BE2C (cell line): ENCODE data around the gene TMUB2.
A peak's percentile ranks its signal among the peaks of the same experiment; 100 is the strongest.

Source experiments
- DNase-seq: peaks from one replicate; pipeline ENCODE4 v3.0.0-alpha.2; 2020
- H3K27me3 ChIP-seq: fragments of 250-450 bp; sonication (Bioruptor Pico); 2 replicates; pipeline ENCODE4 v1.5.1; 2020; ENCODE audit warnings: mild to moderate bottlenecking
- H3K36me3 ChIP-seq: fragments of 250-450 bp; sonication (Bioruptor Pico); 2 replicates; pipeline ENCODE4 v1.5.1; 2020; ENCODE audit warnings: mild to moderate bottlenecking
- H3K4me1 ChIP-seq: fragments of 250-450 bp; sonication (Bioruptor Pico); 2 replicates; pipeline ENCODE4 v1.5.1; 2020
- H3K4me3 ChIP-seq: 2 replicates; pipeline ENCODE4 v1.5.1; 2011; ENCODE audit warnings: low read depth, low read length
- H3K9me3 ChIP-seq: fragments of 250-450 bp; sonication (Bioruptor Pico); 2 replicates; pipeline ENCODE4 v1.5.1; 2020
- TF ChIP-seq, protein P1 (sequence below): IDR thresholded peaks from 2 replicates; pipeline ENCODE4 v1.5.1; 2012; ENCODE audit warnings: mild to moderate bottlenecking, low read depth, low read length

Gene TMUB2

DNA sequence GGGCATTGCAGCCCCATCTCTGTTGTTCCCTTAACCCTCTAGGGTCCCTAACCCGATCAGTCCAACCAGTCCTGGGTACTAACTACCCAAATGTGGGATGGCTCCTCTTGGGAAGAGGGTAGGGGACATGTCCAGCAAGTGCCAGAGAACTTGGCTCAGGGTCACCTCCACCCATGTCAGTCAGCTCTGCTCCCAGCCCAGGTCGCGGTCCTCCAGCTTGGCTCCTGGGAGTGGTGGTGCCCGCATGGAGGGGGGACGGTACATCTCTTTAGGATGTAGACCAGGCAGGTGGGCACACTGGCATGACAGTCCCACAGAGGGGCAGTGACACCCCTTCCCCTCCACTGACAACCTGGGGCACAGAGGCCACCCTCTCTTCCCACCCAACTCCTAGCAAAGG is 6.0 kb downstream of the TMUB2 start:
- no peaks in the 10 kb centered on the region for H3K9me3 ChIP-seq
- DNase-seq = no peak
- H3K4me3 ChIP-seq = no peak overlapping the region
- H3K4me1 ChIP-seq = no peaks in the 10 kb centered on the region
- peaks cover 39% of the 10 kb centered on the region for H3K36me3 ChIP-seq
- TF ChIP-seq, protein P1, sequence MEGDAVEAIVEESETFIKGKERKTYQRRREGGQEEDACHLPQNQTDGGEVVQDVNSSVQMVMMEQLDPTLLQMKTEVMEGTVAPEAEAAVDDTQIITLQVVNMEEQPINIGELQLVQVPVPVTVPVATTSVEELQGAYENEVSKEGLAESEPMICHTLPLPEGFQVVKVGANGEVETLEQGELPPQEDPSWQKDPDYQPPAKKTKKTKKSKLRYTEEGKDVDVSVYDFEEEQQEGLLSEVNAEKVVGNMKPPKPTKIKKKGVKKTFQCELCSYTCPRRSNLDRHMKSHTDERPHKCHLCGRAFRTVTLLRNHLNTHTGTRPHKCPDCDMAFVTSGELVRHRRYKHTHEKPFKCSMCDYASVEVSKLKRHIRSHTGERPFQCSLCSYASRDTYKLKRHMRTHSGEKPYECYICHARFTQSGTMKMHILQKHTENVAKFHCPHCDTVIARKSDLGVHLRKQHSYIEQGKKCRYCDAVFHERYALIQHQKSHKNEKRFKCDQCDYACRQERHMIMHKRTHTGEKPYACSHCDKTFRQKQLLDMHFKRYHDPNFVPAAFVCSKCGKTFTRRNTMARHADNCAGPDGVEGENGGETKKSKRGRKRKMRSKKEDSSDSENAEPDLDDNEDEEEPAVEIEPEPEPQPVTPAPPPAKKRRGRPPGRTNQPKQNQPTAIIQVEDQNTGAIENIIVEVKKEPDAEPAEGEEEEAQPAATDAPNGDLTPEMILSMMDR = no peak
- no peaks in the 10 kb centered on the region for H3K27me3 ChIP-seq

DNA sequence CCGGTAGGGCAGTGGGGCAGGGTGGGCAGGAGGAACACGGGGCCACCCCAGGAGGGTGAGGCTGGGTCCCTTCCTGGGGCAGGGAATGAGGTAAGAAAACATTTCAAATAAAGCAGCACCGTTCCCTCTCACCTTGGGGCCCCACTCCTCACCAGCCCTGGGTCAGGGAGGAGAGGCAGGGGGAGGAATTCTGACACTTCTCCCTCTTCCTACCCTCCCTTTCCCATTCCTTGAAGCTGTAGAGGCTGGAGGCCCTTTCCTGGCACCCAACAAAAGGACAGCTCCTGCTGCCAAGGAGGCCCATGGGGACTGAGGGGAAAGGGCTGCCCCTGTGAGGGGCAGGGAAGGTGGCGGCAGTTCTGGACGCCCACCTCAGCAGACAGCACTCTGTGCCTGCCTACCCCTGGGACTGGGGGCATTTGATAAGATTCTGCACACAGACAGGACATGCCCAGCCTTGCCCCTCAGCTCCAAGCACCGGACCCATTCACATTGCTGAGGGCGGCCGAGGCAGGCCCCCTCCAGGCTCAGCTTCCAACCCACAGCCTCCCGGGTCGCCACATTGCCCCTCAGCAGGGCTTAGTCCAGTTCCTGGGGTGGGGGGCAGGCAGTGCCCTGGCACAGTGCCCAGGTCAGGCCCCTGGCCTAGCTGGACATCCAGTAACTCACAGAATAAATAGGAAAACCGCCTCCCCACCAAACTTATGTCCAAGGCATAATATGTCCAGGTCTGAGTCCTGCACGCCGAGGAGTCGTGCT is 6.7 kb downstream of the TMUB2 start:
- H3K36me3 ChIP-seq = peaks cover 39% of the 10 kb centered on the region

DNA sequence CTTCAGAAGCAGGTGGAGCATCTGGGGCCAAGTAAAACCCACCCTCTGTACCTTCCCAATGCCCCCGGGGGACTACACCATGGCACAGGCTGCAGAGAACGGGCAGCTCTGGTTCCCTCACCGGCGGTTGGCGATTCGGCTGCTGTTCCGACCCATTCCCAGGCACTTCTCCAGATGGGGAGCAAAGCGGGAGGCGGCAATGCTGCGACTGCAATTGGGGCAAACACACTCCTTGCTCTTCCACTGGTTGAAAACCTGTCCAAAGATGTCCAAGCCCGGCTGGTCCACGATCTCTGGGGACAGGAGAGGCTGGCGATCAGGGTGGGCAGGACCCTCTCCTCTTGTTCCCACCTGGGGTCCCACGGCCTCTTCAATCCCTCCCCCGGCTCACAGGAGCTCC is 10.3 kb downstream of the TMUB2 start:
- H3K36me3 ChIP-seq = peaks cover 31% of the 10 kb centered on the region
- TF ChIP-seq, protein P1 = no peak
- H3K9me3 ChIP-seq = no peaks in the 10 kb centered on the region
- DNase-seq = no peak
- H3K4me3 ChIP-seq = no peak overlapping the region
- no peaks in the 10 kb centered on the region for H3K27me3 ChIP-seq
- peaks cover 3% of the 10 kb centered on the region for H3K4me1 ChIP-seq

More for the DNA sequence above, 6.7 kb downstream of the TMUB2 start:
- Histone ChIP-seq H3K4me3 (no peak overlapping the region), H3K27me3 (no peaks in the 10 kb centered on the region), H3K4me1 (peaks cover 3% of the 10 kb centered on the region; the same call in 1 of the 2 replicates), H3K9me3 (no peaks in the 10 kb centered on the region)
- DNase-seq = no peak
- TF ChIP-seq, protein P1 = no peak

DNA sequence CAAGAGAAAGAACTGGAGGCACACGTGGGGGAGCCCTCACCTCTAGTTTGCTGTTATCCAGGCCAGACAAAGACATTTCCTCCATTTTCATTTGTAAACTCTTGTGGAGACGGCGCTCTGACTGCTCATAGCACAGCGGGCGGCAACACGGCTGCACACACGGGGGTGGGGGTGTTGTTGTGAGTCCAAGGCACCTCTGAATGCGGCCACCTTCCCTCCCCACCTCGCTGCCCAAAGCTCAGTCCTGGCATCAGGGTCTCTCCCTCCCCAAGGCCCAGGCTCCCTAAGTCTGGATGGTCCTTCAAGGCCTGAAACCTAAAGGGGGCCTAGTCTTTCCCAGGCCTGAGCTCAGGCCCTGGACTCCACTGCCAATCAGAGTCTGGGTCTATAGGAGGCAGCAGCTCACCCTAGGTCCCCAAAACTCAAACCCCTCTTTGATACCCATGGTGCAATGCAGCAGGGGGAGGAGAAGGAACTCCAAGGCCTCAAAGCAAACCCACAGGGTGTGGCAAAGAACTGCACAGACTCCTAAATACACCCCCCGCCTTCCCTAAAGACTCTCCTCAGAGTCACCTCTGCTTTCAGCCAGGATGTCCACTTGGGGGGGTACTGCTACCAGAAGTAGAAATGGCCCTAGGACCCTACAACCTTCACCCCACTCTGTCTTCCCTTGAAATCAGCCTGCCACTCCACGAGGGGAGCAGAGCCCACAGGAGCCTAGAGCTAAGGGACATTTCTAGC is 11.4 kb downstream of the TMUB2 start:
- H3K4me1 ChIP-seq = peaks cover 3% of the 10 kb centered on the region
- DNase-seq = no peak
- H3K9me3 ChIP-seq = no peaks in the 10 kb centered on the region
- peak overlapping the region; percentile 80 for H3K4me3 ChIP-seq
- peaks cover 30% of the 10 kb centered on the region for H3K36me3 ChIP-seq
- TF ChIP-seq, protein P1 = no peak
- no peaks in the 10 kb centered on the region for H3K27me3 ChIP-seq

DNA sequence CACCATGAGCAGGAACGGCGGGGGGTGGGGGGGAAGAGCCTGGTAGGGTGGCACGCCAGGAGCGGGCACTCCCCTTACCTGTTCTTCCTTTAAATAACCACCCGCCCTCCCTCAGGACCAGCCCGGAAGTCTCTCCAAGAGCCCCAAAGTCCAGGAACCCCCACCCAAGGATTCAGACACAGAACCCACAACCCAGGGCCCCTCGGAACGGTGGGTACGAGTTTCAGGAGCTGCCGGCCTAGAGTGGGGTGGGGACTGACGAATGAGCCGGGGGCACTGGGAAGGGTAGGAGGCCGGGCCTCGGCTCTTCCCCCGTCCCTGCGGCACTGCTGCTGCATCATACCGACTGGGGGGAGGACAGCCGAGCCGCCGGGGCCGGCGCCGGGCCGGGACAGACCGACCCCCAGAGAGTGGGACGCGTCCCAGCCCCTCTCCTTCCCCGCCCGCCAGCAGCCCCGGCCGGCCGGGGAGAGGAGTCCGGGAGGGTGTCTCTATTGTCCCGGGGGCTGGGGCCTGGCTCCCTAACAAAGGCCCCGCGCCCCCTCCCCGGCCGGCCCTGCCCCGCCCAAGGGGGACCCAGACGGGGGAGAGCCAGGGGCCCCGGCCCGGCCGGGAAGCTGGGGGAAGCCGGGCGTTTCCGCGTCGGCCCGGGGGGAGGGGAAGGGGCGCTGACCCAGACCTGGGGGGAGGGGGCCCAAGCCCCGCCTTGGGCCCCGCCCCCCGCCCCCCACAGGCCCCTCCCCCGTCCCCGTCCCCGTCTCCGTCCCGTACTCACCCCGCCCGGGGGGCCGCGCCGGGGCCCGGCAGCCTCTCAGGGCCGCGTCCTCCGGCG is 12.2 kb downstream of the TMUB2 start:
- Histone ChIP-seq H3K4me1 (peaks cover 5% of the 10 kb centered on the region), H3K27me3 (no peaks in the 10 kb centered on the region), H3K4me3 (peak overlapping the region; percentile 80), H3K36me3 (peaks cover 22% of the 10 kb centered on the region), H3K9me3 (no peaks in the 10 kb centered on the region)
- DNase-seq = peak; percentile 76
- TF ChIP-seq, protein P1 = no peak
